Endothelial cell of umbilical vein (primary cell): ENCODE measurements around the gene HUNK. TPM values are rescaled to one million over a fixed set of nuclear protein-coding genes. Genes with fewer than 3 reads are reported as not detected.

Source experiments
- BruUV-seq: library from RNA; stranded (reverse); fragments of 400-500 nt; replicated peaks from 2 replicates; lab custom pipeline; 2021; lab: Mats Ljungman, UMichigan
- CTCF ChIA-PET: fragments of 300-600, 350-600 bp; sonication (Branson Sonifier 250); formaldehyde crosslinking; loops from one replicate; lab custom pipeline; 2021; ENCODE audit warnings: antibody characterized with exemption, inconsistent platforms; lab: Charles Lee
- POLR2A ChIA-PET: fragments of 300-600, 350-600 bp; sonication (Branson Sonifier 250); formaldehyde crosslinking; loops from one replicate; lab custom pipeline; 2021; ENCODE audit warnings: antibody characterized with exemption, inconsistent platforms; lab: Charles Lee
- DNase-seq: peaks from one replicate; pipeline ENCODE4 v3.0.0-alpha.2; 2011; ENCODE audit warnings: low read depth, low spot score
- FAIRE-seq: peaks from 2 replicates; lab custom pipeline; 2011; peaks lifted over from hg19 to GRCh38; lab: Jason Lieb, UNC
- H2AFZ ChIP-seq: 2 replicates; pipeline ENCODE4 v1.6.0; 2012; ENCODE audit warnings: low read depth, low read length, control low read depth, inconsistent platforms
- H3K27ac ChIP-seq: 2 replicates; pipeline ENCODE4 v1.5.1; 2011; ENCODE audit warnings: low read depth, mild to moderate bottlenecking, control low read depth, low read length, moderate library complexity; ENCODE audit not compliant: insufficient read depth
- H3K27me3 ChIP-seq, 2 experiments: 2 replicates each; pipeline versions ENCODE4 v1.6.0 to v1.6.1; 2011; ENCODE audit warnings: low read length in 2 of 2, mixed read lengths in 1 of 2; ENCODE audit not compliant: control insufficient read depth in 2 of 2, insufficient read depth in 2 of 2
- H3K36me3 ChIP-seq, 2 experiments: 2 replicates in 1 of 2; 3 replicates in 1 of 2; pipeline ENCODE4 v1.5.1; 2011; ENCODE audit warnings: low read length in 2 of 2, mild to moderate bottlenecking in 1 of 2, moderate library complexity in 1 of 2; ENCODE audit not compliant: control insufficient read depth in 2 of 2, insufficient read depth in 2 of 2; ENCODE audit errors: extremely low read depth in 1 of 2
- H3K4me1 ChIP-seq: 3 replicates; pipeline ENCODE4 v1.5.1; 2011; ENCODE audit warnings: mild to moderate bottlenecking, low read length; ENCODE audit not compliant: control insufficient read depth, insufficient read depth; ENCODE audit errors: extremely low read depth
- H3K4me2 ChIP-seq: 2 replicates; pipeline ENCODE4 v1.6.1; 2011; ENCODE audit warnings: low read length, control low read depth, mixed read lengths; ENCODE audit not compliant: insufficient read depth
- H3K4me3 ChIP-seq, 3 experiments: fragments of 200-600 bp in 1 of 3; sonication (generic), shearing (Covaris generic) in 1 of 3; replicated peaks in 1 of 3; 2 replicates each; pipeline ENCODE4 v1.5.1; 2011 to 2016; ENCODE audit warnings: control low read depth in 3 of 3, low read length in 3 of 3, mild to moderate bottlenecking in 2 of 3, inconsistent platforms in 1 of 3, low read depth in 1 of 3, moderate library complexity in 1 of 3; ENCODE audit not compliant: insufficient read depth in 1 of 3
- H3K79me2 ChIP-seq: 2 replicates; pipeline ENCODE4 v1.6.0; 2012; ENCODE audit warnings: low read length, inconsistent platforms; ENCODE audit not compliant: control insufficient read depth, insufficient read depth
- H3K9ac ChIP-seq: replicated peaks from 2 replicates; pipeline ENCODE3; 2011; ENCODE audit warnings: low read length, control low read depth; ENCODE audit not compliant: insufficient read depth; ENCODE audit errors: extremely low read depth
- H3K9me1 ChIP-seq: replicated peaks from 3 replicates; pipeline ENCODE4 v1.6.0; 2011; ENCODE audit warnings: mild to moderate bottlenecking, low read length; ENCODE audit not compliant: control insufficient read depth, insufficient read depth; ENCODE audit errors: extremely low read depth
- H3K9me3 ChIP-seq: replicated peaks from 2 replicates; pipeline ENCODE4 v1.5.1; 2012; ENCODE audit warnings: low read length, inconsistent platforms; ENCODE audit not compliant: control insufficient read depth, insufficient read depth
- H4K20me1 ChIP-seq: replicated peaks from 2 replicates; pipeline ENCODE3; 2011; ENCODE audit warnings: mild to moderate bottlenecking, low read length; ENCODE audit not compliant: control insufficient read depth, insufficient read depth; ENCODE audit errors: extremely low read depth
- CTCF ChIP-seq, 2 donors: IDR thresholded peaks; 1 replicate in 1 of 2; 2 replicates in 1 of 2; pipeline ENCODE4 v1.5.1; 2011; ENCODE audit warnings: low read length in 2 of 2, mild to moderate bottlenecking in 2 of 2, moderate library complexity in 2 of 2, control low read depth in 1 of 2, inconsistent platforms in 1 of 2, low read depth in 1 of 2; ENCODE audit not compliant: insufficient read depth in 1 of 2; ENCODE audit errors: extremely low read depth in 1 of 2
- EZH2 ChIP-seq: IDR thresholded peaks from 2 replicates; pipeline ENCODE4 v1.6.1; 2012; ENCODE audit warnings: borderline replicate concordance, low read depth, mild to moderate bottlenecking, moderate library complexity, low read length, inconsistent platforms; ENCODE audit not compliant: severe bottlenecking
- FOS ChIP-seq: IDR thresholded peaks from 2 replicates; pipeline ENCODE4 v1.6.1; 2011; ENCODE audit warnings: mild to moderate bottlenecking, low read length, moderate library complexity, borderline replicate concordance; ENCODE audit not compliant: insufficient read depth
- GATA2 ChIP-seq: IDR thresholded peaks from 2 replicates; pipeline ENCODE4 v1.7.0; 2011; ENCODE audit warnings: low read depth, mild to moderate bottlenecking, moderate library complexity, mixed read lengths, low read length; ENCODE audit not compliant: insufficient read length, insufficient read depth
- JUN ChIP-seq: IDR thresholded peaks from 2 replicates; pipeline ENCODE4 v1.6.1; 2011; ENCODE audit warnings: borderline replicate concordance, low read depth; ENCODE audit not compliant: insufficient read length, insufficient read depth
- MAX ChIP-seq: IDR thresholded peaks from 2 replicates; pipeline ENCODE4 v1.6.1; 2011; ENCODE audit not compliant: insufficient read depth, insufficient read length
- POLR2AphosphoS5 ChIP-seq: IDR thresholded peaks from 2 replicates; pipeline ENCODE4 v1.6.1; 2012; ENCODE audit warnings: low read depth, mild to moderate bottlenecking, control low read depth, low read length, moderate library complexity; ENCODE audit not compliant: insufficient read depth
- dilution Hi-C: fragments of 300-500 bp; cut with MboI; formaldehyde crosslinking; loops from one replicate; pipeline ENCODE4 v1.15.0; 2019; ENCODE audit warnings: low sequenced_read_pairs; ENCODE audit not compliant: extremely low pct_ligation_motif_present
- intact Hi-C: fragments of 100-400 bp; cut with micrococcal nuclease; formaldehyde crosslinking; loops from one replicate; pipeline ENCODE4 v1.10.0; 2022
- polyA plus RNA-seq, 4 experiments: library from polyadenylated mRNA; depleted of rRNA in 3 of 4; stranded (reverse) in 3 of 4; unstranded in 1 of 4; fragments of >200 nt; gene quantifications; 2 replicates each; pipeline versions ENCODE4 v1.2.1 to v1.2.3, GENCODE V29; 2011 to 2012; ENCODE audit warnings: missing spikeins in 1 of 4
- total RNA-seq: library from RNA; stranded (reverse); gene quantifications from 2 replicates; pipeline ENCODE4 v1.2.3, GENCODE V29; 2021

HUNK gene
- total and polyA plus RNA-seq, 2 donors (not counting 3 experiments of a cell fraction or from before 2014, with no cell fraction given): not detected

GRCh38 chr21:31957631-31958030 lies 84.8 kb downstream of the HUNK start:
- dilution Hi-C loops (no loop called here), intact Hi-C loops (no loop called here)
- Histone ChIP-seq H3K4me2 (no peak overlapping the region), H3K79me2 (no peaks in the 10 kb centered on the region), H3K27ac (no peak overlapping the region), H3K27me3 (no peaks in the 10 kb centered on the region), H3K9me3 (no peaks in the 10 kb centered on the region), H4K20me1 (no peaks in the 10 kb centered on the region), H3K4me1 (no peaks in the 10 kb centered on the region), H2AFZ (no peak overlapping the region), H3K9me1 (no peaks in the 10 kb centered on the region), H3K9ac (no peak overlapping the region), H3K4me3 (no peak overlapping the region), H3K36me3 (no peaks in the 10 kb centered on the region)
- BruUV-seq: no TSS peak
- POLR2A ChIA-PET: no interaction called here
- FAIRE-seq: no peak
- CTCF ChIA-PET: no interaction called here
- DNase-seq: no peak
- TF ChIP-seq CTCF (IDR thresholded peaks at IDR 0.05; ENCODE audit: extremely low read depth in 1 of 2, insufficient read depth in 1 of 2, low read depth in 1 of 2, low read length in 2 of 2) (no peak), FOS (no peak), MAX (no peak), POLR2AphosphoS5 (no peak), JUN (no peak)

- Histone ChIP-seq H3K4me2 (no peak overlapping the region), H3K27ac (no peak overlapping the region), H3K79me2 (no peaks in the 10 kb centered on the region), H3K36me3 (no peaks in the 10 kb centered on the region), H3K9ac (no peak overlapping the region), H3K9me3 (no peaks in the 10 kb centered on the region), H3K4me3 (no peak overlapping the region), H3K27me3 (no peaks in the 10 kb centered on the region), H2AFZ (no peak overlapping the region), H3K9me1 (no peaks in the 10 kb centered on the region), H3K4me1 (no peaks in the 10 kb centered on the region), H4K20me1 (no peaks in the 10 kb centered on the region)
- intact Hi-C loops (no loop called here), dilution Hi-C loops (no loop called here)
- ChIA-PET CTCF (no interaction called here), POLR2A (no interaction called here)
- FAIRE-seq: no peak
- BruUV-seq: no TSS peak
- no peak for TF ChIP-seq FOS
- TF ChIP-seq POLR2AphosphoS5: no peak
- TF ChIP-seq GATA2: no peak
- no peak for TF ChIP-seq EZH2
- no peak for DNase-seq
Observed at GRCh38 chr21:31959881-31960280, 87.1 kb downstream of the HUNK start.
